Stimulated activated CD8-positive, alpha-beta memory T cell treated with anti-CD3 and anti-CD28 coated beads, Interleukin-12 subunit alpha, Interleukin-12 subunit beta, amount 100 ng/mL, for 1 hour (primary cell): ENCODE data around the gene TCF20.

Experiments used
- DNase-seq: peaks from one replicate; pipeline ENCODE4 v3.0.0-alpha.2; 2020; ENCODE audit warnings: low read depth

The TCF20 gene

GRCh38 chr22:42282252-42282942 is 11.9 kb upstream of the TCF20 start:
- no peak for DNase-seq

GRCh38 chr22:42281706-42282251 is 11.3 kb upstream of the TCF20 start:
- DNase-seq: no peak

GRCh38 chr22:42281284-42281683 is 10.8 kb upstream of the TCF20 start:
- no peak for DNase-seq

GRCh38 chr22:42280836-42281235 is 10.4 kb upstream of the TCF20 start:
- DNase-seq: no peak

GRCh38 chr22:42280140-42280539 is 9.7 kb upstream of the TCF20 start:
- no peak for DNase-seq

- DNase-seq: no peak
Observed at GRCh38 chr22:42279425-42280020, 9.1 kb upstream of the TCF20 start.

GRCh38 chr22:42277988-42278776 is 7.7 kb upstream of the TCF20 start:
- DNase-seq: no peak

- no peak for DNase-seq
Observed at GRCh38 chr22:42277232-42277753, 6.8 kb upstream of the TCF20 start.

- DNase-seq: no peak
Observed at GRCh38 chr22:42275970-42276369, 5.5 kb upstream of the TCF20 start.

GRCh38 chr22:42275176-42275575 is 4.7 kb upstream of the TCF20 start:
- no peak for DNase-seq

GRCh38 chr22:42273855-42274451 is 3.5 kb upstream of the TCF20 start:
- DNase-seq: no peak

- DNase-seq: no peak
Observed at GRCh38 chr22:42272431-42272999, 2.1 kb upstream of the TCF20 start.

GRCh38 chr22:42271906-42272305 is 1.5 kb upstream of the TCF20 start:
- DNase-seq: no peak

GRCh38 chr22:42271191-42271813 is 849 bp upstream of the TCF20 start:
- DNase-seq: no peak

- no peak for DNase-seq
Observed at GRCh38 chr22:42270176-42270509, 310 bp downstream of the TCF20 start.

- DNase-seq: peak; percentile 45
Observed at GRCh38 chr22:42269432-42270175, 849 bp downstream of the TCF20 start.

- DNase-seq: no peak
Observed at GRCh38 chr22:42268852-42269410, 1.5 kb downstream of the TCF20 start.

- DNase-seq: no peak
Observed at GRCh38 chr22:42265321-42265720, 5.1 kb downstream of the TCF20 start.

- DNase-seq: no peak
Observed at GRCh38 chr22:42263944-42264343, 6.5 kb downstream of the TCF20 start.

GRCh38 chr22:42262964-42263363 is 7.5 kb downstream of the TCF20 start:
- no peak for DNase-seq

GRCh38 chr22:42261296-42261695 is 9.2 kb downstream of the TCF20 start:
- no peak for DNase-seq
